ENCODE results near the gene GAS2L2.

Gene GAS2L2

DNA sequence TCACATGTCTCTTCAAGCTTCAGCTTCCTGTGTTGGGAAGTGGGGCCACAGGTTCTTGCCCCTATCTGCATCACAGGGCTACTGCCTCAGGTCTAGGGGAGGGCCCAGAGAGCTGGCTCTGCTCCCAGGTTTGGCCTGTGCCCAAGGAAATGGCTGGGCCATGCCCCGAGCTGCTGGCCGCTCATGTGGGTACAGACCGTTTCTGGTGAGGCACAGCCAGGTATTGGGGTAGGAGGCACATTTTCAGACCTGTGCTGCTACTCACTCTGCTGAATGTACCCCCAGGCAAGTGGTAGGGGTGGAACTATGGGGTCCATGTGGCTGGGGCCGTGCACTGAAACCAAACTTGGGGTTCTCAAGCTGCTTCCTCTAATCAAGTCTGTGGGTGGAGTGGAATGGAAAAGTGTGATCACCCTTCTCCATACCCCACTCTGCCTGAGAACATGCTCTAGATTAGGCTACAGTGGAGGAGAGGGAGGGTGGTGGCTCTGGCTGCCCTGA lies 4.6 kb downstream of the GAS2L2 start:
- POLR2A ChIA-PET = no interaction called here
- peaks cover 0 to 3% (median 0%) of the 10 kb centered on the region in 5 experiments for H3K27me3 ChIP-seq (replicated peaks in 2 of 5; ENCODE audit: control insufficient read depth in 4 of 5, insufficient read depth in 5 of 5, low read length in 4 of 5)

DNA sequence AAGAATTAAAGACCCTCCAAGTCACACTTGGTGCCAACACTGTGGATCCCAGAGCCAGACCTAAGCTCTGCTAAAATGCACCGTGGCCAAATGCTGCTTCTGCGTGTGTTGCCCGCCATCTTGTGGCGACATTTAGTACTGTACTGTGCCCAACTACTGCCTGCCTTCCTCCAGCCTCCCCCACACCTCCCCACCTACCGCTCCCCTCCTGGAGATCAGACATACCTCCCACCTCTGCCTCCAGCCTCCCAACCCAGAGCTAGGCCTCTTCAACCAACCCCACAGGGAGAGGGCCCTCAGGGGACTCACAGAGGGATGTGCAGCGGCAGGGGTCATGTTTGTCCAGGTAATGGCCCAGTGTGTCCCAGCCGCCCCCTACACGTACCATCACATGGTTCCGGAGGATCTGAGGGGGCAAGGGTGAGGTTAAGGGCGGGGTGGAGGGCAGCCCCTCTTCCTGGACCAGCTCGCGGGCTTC lies 5.5 kb downstream of the GAS2L2 start:
- Histone ChIP-seq H3K4me3 (ENCODE audit: control insufficient read depth in 1 of 7, extremely low read depth in 1 of 7, insufficient read depth in 4 of 7, low read depth in 2 of 7, low read length in 6 of 7) (no peak overlapping the region), H3K9me3 (ENCODE audit: control extremely low read depth in 1 of 5, control insufficient read depth in 4 of 5, insufficient read depth in 2 of 5, low read depth in 1 of 5, low read length in 4 of 5) (no peaks in the 10 kb centered on the region), H3K27me3 (replicated peaks in 2 of 5; ENCODE audit: control insufficient read depth in 4 of 5, insufficient read depth in 5 of 5, low read length in 4 of 5) (peaks cover 0 to 11% (median 0%) of the 10 kb centered on the region in 5 experiments), H3K36me3 (ENCODE audit: control insufficient read depth in 4 of 4, insufficient read depth in 4 of 4, low read length in 3 of 4) (no peaks in the 10 kb centered on the region), H3K27ac (ENCODE audit: insufficient read depth in 1 of 2, low read depth in 1 of 2, low read length in 2 of 2, poor library complexity in 1 of 2, severe bottlenecking in 2 of 2) (no peak overlapping the region), H3K4me1 (ENCODE audit: control extremely low read depth in 1 of 4, control insufficient read depth in 4 of 4, insufficient read depth in 4 of 4, low read length in 3 of 4) (peaks cover 0 to 40% (median 30%) of the 10 kb centered on the region in 4 experiments)
- ChIA-PET POLR2A (no interaction called here), CTCF (interaction anchor here (0.6 to 8.5 kb wide), 32 partner anchors 10 to 577 kb away, joined by 3 to 131 read pairs (median 4); partner anchors contain the start of genes C17orf50, RASL10B and TAF15)
- peak; percentile 81 to 91 (median 86) for DNase-seq
- 51% methylated on average over 11 of the region's 12 CpGs for WGBS (ENCODE audit: insufficient coverage)

More for the DNA sequence above, 4.6 kb downstream of the GAS2L2 start:
- CTCF ChIA-PET = interaction anchor here (1.0 to 8.5 kb wide), 17 partner anchors 9 to 577 kb away, joined by 4 to 131 read pairs (median 6); partner anchors contain the start of genes C17orf50, RASL10B and TAF15
- WGBS (ENCODE audit: insufficient coverage) = 8% methylated on average over 3 of the region's 4 CpGs
- peaks cover 0 to 47% (median 32%) of the 10 kb centered on the region in 4 experiments for H3K4me1 ChIP-seq (ENCODE audit: control extremely low read depth in 1 of 4, control insufficient read depth in 4 of 4, insufficient read depth in 4 of 4, low read length in 3 of 4)
- H3K4me3 ChIP-seq (ENCODE audit: control insufficient read depth in 1 of 7, extremely low read depth in 1 of 7, insufficient read depth in 4 of 7, low read depth in 2 of 7, low read length in 6 of 7) = peak overlapping the region in 1 of 7 experiments; percentile 36
- H3K9me3 ChIP-seq (ENCODE audit: control extremely low read depth in 1 of 5, control insufficient read depth in 4 of 5, insufficient read depth in 2 of 5, low read depth in 1 of 5, low read length in 4 of 5) = no peaks in the 10 kb centered on the region
- H3K36me3 ChIP-seq (ENCODE audit: control insufficient read depth in 4 of 4, insufficient read depth in 4 of 4, low read length in 3 of 4) = no peaks in the 10 kb centered on the region
- H3K27ac ChIP-seq (ENCODE audit: insufficient read depth in 1 of 2, low read depth in 1 of 2, low read length in 2 of 2, poor library complexity in 1 of 2, severe bottlenecking in 2 of 2) = no peak overlapping the region
- peak in 2 of 3 donors; percentile 69 to 79 for DNase-seq

GRCh38 chr17:35745749-35746320 lies 7.2 kb downstream of the GAS2L2 start:
- 97% methylated on average over 14 of the region's 15 CpGs for WGBS (ENCODE audit: insufficient coverage)
- ChIA-PET POLR2A (no interaction called here), CTCF (interaction anchor here (2.2 to 8.5 kb wide), 3 partner anchors 18 to 132 kb away, joined by 8 to 131 read pairs (median 10); partner anchors contain the start of gene TAF15)
- H3K4me1 ChIP-seq (ENCODE audit: control extremely low read depth in 1 of 4, control insufficient read depth in 4 of 4, insufficient read depth in 4 of 4, low read length in 3 of 4) = peaks cover 0 to 44% (median 37%) of the 10 kb centered on the region in 4 experiments
- peaks cover 0 to 29% (median 6%) of the 10 kb centered on the region in 5 experiments for H3K27me3 ChIP-seq (replicated peaks in 2 of 5; ENCODE audit: control insufficient read depth in 4 of 5, insufficient read depth in 5 of 5, low read length in 4 of 5)
- H3K9me3 ChIP-seq (ENCODE audit: control extremely low read depth in 1 of 5, control insufficient read depth in 4 of 5, insufficient read depth in 2 of 5, low read depth in 1 of 5, low read length in 4 of 5) = peaks cover 0 to 2% (median under 1%) of the 10 kb centered on the region in 5 experiments
- H3K4me3 ChIP-seq (ENCODE audit: control insufficient read depth in 1 of 7, extremely low read depth in 1 of 7, insufficient read depth in 4 of 7, low read depth in 2 of 7, low read length in 6 of 7) = no peak overlapping the region
- no peak overlapping the region for H3K27ac ChIP-seq (ENCODE audit: insufficient read depth in 1 of 2, low read depth in 1 of 2, low read length in 2 of 2, poor library complexity in 1 of 2, severe bottlenecking in 2 of 2)
- no peaks in the 10 kb centered on the region for H3K36me3 ChIP-seq (ENCODE audit: control insufficient read depth in 4 of 4, insufficient read depth in 4 of 4, low read length in 3 of 4)
- no peak for DNase-seq

GRCh38 chr17:35745246-35745645 lies 7.8 kb downstream of the GAS2L2 start:
- ChIA-PET POLR2A (interaction anchor here (0.6 kb wide), 1 partner anchor 142 kb away, joined by 3 read pairs; no protein-coding TSS in a partner anchor), CTCF (interaction anchor here (0.9 to 8.5 kb wide), 3 partner anchors 19 to 131 kb away, joined by 5 to 131 read pairs (median 8); no protein-coding TSS in a partner anchor)
- H3K4me1 ChIP-seq (ENCODE audit: control extremely low read depth in 1 of 4, control insufficient read depth in 4 of 4, insufficient read depth in 4 of 4, low read length in 3 of 4) = peaks cover 0 to 40% (median 33%) of the 10 kb centered on the region in 4 experiments
- no peak for DNase-seq
- H3K36me3 ChIP-seq (ENCODE audit: control insufficient read depth in 4 of 4, insufficient read depth in 4 of 4, low read length in 3 of 4) = no peaks in the 10 kb centered on the region
- peaks cover 0 to 35% (median 9%) of the 10 kb centered on the region in 5 experiments for H3K27me3 ChIP-seq (replicated peaks in 2 of 5; ENCODE audit: control insufficient read depth in 4 of 5, insufficient read depth in 5 of 5, low read length in 4 of 5)
- no peak overlapping the region for H3K27ac ChIP-seq (ENCODE audit: insufficient read depth in 1 of 2, low read depth in 1 of 2, low read length in 2 of 2, poor library complexity in 1 of 2, severe bottlenecking in 2 of 2)
- 98% methylated on average over 7 of the region's 7 CpGs for WGBS (ENCODE audit: insufficient coverage)
- H3K4me3 ChIP-seq (ENCODE audit: control insufficient read depth in 1 of 7, extremely low read depth in 1 of 7, insufficient read depth in 4 of 7, low read depth in 2 of 7, low read length in 6 of 7) = no peak overlapping the region
- peaks cover 0 to 5% (median 3%) of the 10 kb centered on the region in 5 experiments for H3K9me3 ChIP-seq (ENCODE audit: control extremely low read depth in 1 of 5, control insufficient read depth in 4 of 5, insufficient read depth in 2 of 5, low read depth in 1 of 5, low read length in 4 of 5)

DNA sequence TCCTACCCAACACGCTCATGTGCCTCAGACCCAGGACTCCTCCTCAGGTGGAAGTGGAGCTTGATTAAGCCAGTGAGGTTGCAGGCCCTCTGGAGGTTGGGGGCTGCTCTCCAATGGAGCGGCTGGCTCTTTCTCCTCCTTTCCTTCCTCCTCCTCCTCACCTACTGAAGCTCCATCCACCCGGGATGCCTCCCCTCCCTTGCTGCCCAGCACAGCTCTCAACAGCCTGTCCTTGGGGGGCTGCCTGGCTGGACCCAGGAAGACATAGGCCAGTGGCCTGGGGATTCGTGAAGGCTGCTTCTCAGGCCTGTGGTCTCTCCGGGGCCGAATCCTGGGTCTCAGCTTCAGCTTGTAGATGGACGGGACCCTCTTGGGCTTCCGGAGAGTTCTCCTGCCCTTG lies 8.2 kb downstream of the GAS2L2 start:
- Histone ChIP-seq H3K27ac (ENCODE audit: insufficient read depth in 1 of 2, low read depth in 1 of 2, low read length in 2 of 2, poor library complexity in 1 of 2, severe bottlenecking in 2 of 2) (no peak overlapping the region), H3K27me3 (replicated peaks in 2 of 5; ENCODE audit: control insufficient read depth in 4 of 5, insufficient read depth in 5 of 5, low read length in 4 of 5) (peaks cover 0 to 37% (median 9%) of the 10 kb centered on the region in 5 experiments), H3K4me1 (ENCODE audit: control extremely low read depth in 1 of 4, control insufficient read depth in 4 of 4, insufficient read depth in 4 of 4, low read length in 3 of 4) (peaks cover 0 to 36% (median 29%) of the 10 kb centered on the region in 4 experiments), H3K36me3 (ENCODE audit: control insufficient read depth in 4 of 4, insufficient read depth in 4 of 4, low read length in 3 of 4) (no peaks in the 10 kb centered on the region), H3K9me3 (ENCODE audit: control extremely low read depth in 1 of 5, control insufficient read depth in 4 of 5, insufficient read depth in 2 of 5, low read depth in 1 of 5, low read length in 4 of 5) (peaks cover 0 to 5% (median 3%) of the 10 kb centered on the region in 5 experiments), H3K4me3 (ENCODE audit: control insufficient read depth in 1 of 7, extremely low read depth in 1 of 7, insufficient read depth in 4 of 7, low read depth in 2 of 7, low read length in 6 of 7) (no peak overlapping the region)
- CTCF ChIA-PET = interaction anchor here (0.9 to 8.5 kb wide), 5 partner anchors 12 to 131 kb away, joined by 3 to 131 read pairs (median 8); no protein-coding TSS in a partner anchor
- WGBS (ENCODE audit: insufficient coverage) = 95% methylated on average over 7 of the region's 8 CpGs
- POLR2A ChIA-PET = interaction anchor here (0.6 kb wide), 1 partner anchor 142 kb away, joined by 3 read pairs; no protein-coding TSS in a partner anchor
- no peak for DNase-seq

GRCh38 chr17:35743626-35744328 lies 9.3 kb downstream of the GAS2L2 start:
- peaks cover 0 to 37% (median 9%) of the 10 kb centered on the region in 5 experiments for H3K27me3 ChIP-seq (replicated peaks in 2 of 5; ENCODE audit: control insufficient read depth in 4 of 5, insufficient read depth in 5 of 5, low read length in 4 of 5)

More at GRCh38 chr17:35743626-35744328, 9.3 kb downstream of the GAS2L2 start:
- WGBS (ENCODE audit: insufficient coverage) = 68% methylated on average over 5 of the region's 7 CpGs
- H3K4me3 ChIP-seq (ENCODE audit: control insufficient read depth in 1 of 7, extremely low read depth in 1 of 7, insufficient read depth in 4 of 7, low read depth in 2 of 7, low read length in 6 of 7) = no peak overlapping the region
- H3K4me1 ChIP-seq (ENCODE audit: control extremely low read depth in 1 of 4, control insufficient read depth in 4 of 4, insufficient read depth in 4 of 4, low read length in 3 of 4) = peaks cover 0 to 25% (median 23%) of the 10 kb centered on the region in 4 experiments
- CTCF ChIA-PET = interaction anchor here (0.7 to 8.5 kb wide), 9 partner anchors 13 to 197 kb away, joined by 3 to 131 read pairs (median 3); no protein-coding TSS in a partner anchor
- H3K27ac ChIP-seq (ENCODE audit: insufficient read depth in 1 of 2, low read depth in 1 of 2, low read length in 2 of 2, poor library complexity in 1 of 2, severe bottlenecking in 2 of 2) = no peak overlapping the region
- POLR2A ChIA-PET = no interaction called here
- DNase-seq = peak; percentile 50 to 75 (median 75)
- H3K36me3 ChIP-seq (ENCODE audit: control insufficient read depth in 4 of 4, insufficient read depth in 4 of 4, low read length in 3 of 4) = no peaks in the 10 kb centered on the region
- peaks cover 0 to 5% (median 3%) of the 10 kb centered on the region in 5 experiments for H3K9me3 ChIP-seq (ENCODE audit: control extremely low read depth in 1 of 5, control insufficient read depth in 4 of 5, insufficient read depth in 2 of 5, low read depth in 1 of 5, low read length in 4 of 5)

All from common myeloid progenitor, CD34-positive (primary cell).